ENCODE measurements around the gene PGLYRP4.

- TF ChIP-seq CTCF (IDR thresholded peaks at IDR 0.05) = no peak
- TF ChIP-seq POLR2A (IDR thresholded peaks at IDR 0.05) = no peak
These were observed 10.4 kb downstream of the PGLYRP4 start for GRCh38 chr1:153337980-153338853.

All from thyroid gland (tissue), 4 donors.